ENCODE measurements around the gene SLC66A1.

The SLC66A1 gene

GRCh38 chr1:19371226-19372135 is 59.4 kb downstream of the SLC66A1 start:
- no peak overlapping the region for H3K4me3 ChIP-seq (ENCODE audit: low read length)
- DNase-seq (ENCODE audit: low read depth), result no peak
- no peak for TF ChIP-seq CTCF (conservative IDR thresholded peaks at IDR 0.05; ENCODE audit: low read length)

- no peak for TF ChIP-seq CTCF (conservative IDR thresholded peaks at IDR 0.05; ENCODE audit: low read length)
- no peak overlapping the region for H3K4me3 ChIP-seq (ENCODE audit: low read length)
- DNase-seq (ENCODE audit: low read depth), result peak; percentile 74
Observed at GRCh38 chr1:19372136-19372514, 60.0 kb downstream of the SLC66A1 start.

GRCh38 chr1:19372602-19373001 is 60.5 kb downstream of the SLC66A1 start:
- TF ChIP-seq CTCF (conservative IDR thresholded peaks at IDR 0.05; ENCODE audit: low read length), result no peak
- H3K4me3 ChIP-seq (ENCODE audit: low read length), result no peak overlapping the region
- DNase-seq (ENCODE audit: low read depth), result peak; percentile 65

- peak; percentile 80 for DNase-seq (ENCODE audit: low read depth)
- TF ChIP-seq CTCF (conservative IDR thresholded peaks at IDR 0.05; ENCODE audit: low read length), result no peak
- H3K4me3 ChIP-seq (ENCODE audit: low read length), result no peak overlapping the region
Observed at GRCh38 chr1:19373211-19374082, 61.3 kb downstream of the SLC66A1 start.

- no peak for DNase-seq (ENCODE audit: low read depth)
- TF ChIP-seq CTCF (conservative IDR thresholded peaks at IDR 0.05; ENCODE audit: low read length), result peak; percentile 26
Observed at GRCh38 chr1:19374083-19374801, 62.1 kb downstream of the SLC66A1 start.

GRCh38 chr1:19374926-19375325 is 62.8 kb downstream of the SLC66A1 start:
- no peak overlapping the region for H3K4me3 ChIP-seq (ENCODE audit: low read length)
- TF ChIP-seq CTCF (conservative IDR thresholded peaks at IDR 0.05; ENCODE audit: low read length), result no peak
- peak; percentile 81 for DNase-seq (ENCODE audit: low read depth)

More at GRCh38 chr1:19374083-19374801, 62.1 kb downstream of the SLC66A1 start:
- H3K4me3 ChIP-seq (ENCODE audit: low read length), result no peak overlapping the region
